HG02678 (cell line): ENCODE results near the gene DIP2B.

Source experiments
- ATAC-seq: cut with Tn5 transposase; IDR thresholded peaks from one replicate; pipeline ENCODE4 v1.9.1; 2021; ENCODE audit warnings: mild to moderate bottlenecking, moderate library complexity; ENCODE audit not compliant: unreplicated experiment

DIP2B gene

GRCh38 chr12:50635364-50635763, 130.6 kb downstream of the DIP2B start:
- ATAC-seq = no peak

GRCh38 chr12:50635857-50636256, 131.1 kb downstream of the DIP2B start:
- no peak for ATAC-seq

- ATAC-seq = no peak
Observed at GRCh38 chr12:50636505-50636904, 131.7 kb downstream of the DIP2B start.

- no peak for ATAC-seq
Observed at GRCh38 chr12:50637870-50638481, 133.2 kb downstream of the DIP2B start.

- no peak for ATAC-seq
Observed at GRCh38 chr12:50638482-50638880, 133.7 kb downstream of the DIP2B start.

GRCh38 chr12:50639721-50640120, 134.9 kb downstream of the DIP2B start:
- no peak for ATAC-seq

GRCh38 chr12:50640321-50640939, 135.6 kb downstream of the DIP2B start:
- no peak for ATAC-seq

GRCh38 chr12:50641566-50641965, 136.8 kb downstream of the DIP2B start:
- ATAC-seq = no peak

- no peak for ATAC-seq
Observed at GRCh38 chr12:50642035-50642451, 137.3 kb downstream of the DIP2B start.

- no peak for ATAC-seq
Observed at GRCh38 chr12:50642761-50643160, 138.0 kb downstream of the DIP2B start.

GRCh38 chr12:50647031-50647430, 142.2 kb downstream of the DIP2B start:
- ATAC-seq = no peak

- ATAC-seq = no peak
Observed at GRCh38 chr12:50647479-50647878, 142.7 kb downstream of the DIP2B start.

- ATAC-seq = no peak
Observed at GRCh38 chr12:50650285-50650684, 145.5 kb downstream of the DIP2B start.

GRCh38 chr12:50655374-50655921, 150.7 kb downstream of the DIP2B start:
- ATAC-seq = no peak

GRCh38 chr12:50659260-50659659, 154.5 kb downstream of the DIP2B start:
- ATAC-seq = no peak

- no peak for ATAC-seq
Observed at GRCh38 chr12:50659690-50660424, 155.1 kb downstream of the DIP2B start.

- no peak for ATAC-seq
Observed at GRCh38 chr12:50660425-50660822, 155.6 kb downstream of the DIP2B start.

GRCh38 chr12:50661300-50662115, 156.7 kb downstream of the DIP2B start:
- peak; percentile 44 for ATAC-seq

- ATAC-seq = no peak
Observed at GRCh38 chr12:50662116-50662510, 157.3 kb downstream of the DIP2B start.

GRCh38 chr12:50665170-50665569, 160.4 kb downstream of the DIP2B start:
- ATAC-seq = no peak

GRCh38 chr12:50665609-50666008, 160.8 kb downstream of the DIP2B start:
- no peak for ATAC-seq
